Tibial nerve (tissue), 3 donors: ENCODE measurements around the gene NPC1L1.

Source experiments
- CTCF ChIP-seq, 5 experiments: fragments of 200-600 bp in 3 of 5; fragments of 450-650 bp in 2 of 5; sonication (generic) in 3 of 5; IDR thresholded peaks; one replicate each; pipeline ENCODE4 v1.5.1; 2016 to 2019; ENCODE audit warnings: antibody characterized with exemption in 5 of 5, mild to moderate bottlenecking in 3 of 5, moderate library complexity in 2 of 5
- POLR2A ChIP-seq, 2 donors: fragments of 450-650 bp; IDR thresholded peaks; one replicate each; pipeline ENCODE4 v1.6.1; 2017; ENCODE audit warnings: antibody characterized with exemption in 2 of 2, mild to moderate bottlenecking in 2 of 2, moderate library complexity in 2 of 2

GRCh38 chr7:44587843-44588711 lies 46.9 kb upstream of the NPC1L1 start:
- TF ChIP-seq CTCF (IDR thresholded peaks at IDR 0.05) (peak; percentile 39 to 59 (median 49)), POLR2A (IDR thresholded peaks at IDR 0.05) (no peak)
